Adrenal gland (tissue), 12 donors: ENCODE results near the gene S100A6. TPM values are rescaled to one million over a fixed set of nuclear protein-coding genes. Genes with fewer than 3 reads are reported as not detected.

Source experiments
- DNase-seq, 7 donors: peaks; one replicate each; pipeline ENCODE4 v3.0.0-alpha.2; 2019 to 2020
- H3K27ac ChIP-seq, 5 donors: fragments of 200-600 bp; sonication (generic) in 4 of 5; 1 replicate in 3 of 5; 2 replicates in 2 of 5; pipeline versions ENCODE4 v1.5.1 to v1.8.0; 2016 to 2020; ENCODE audit warnings: mild to moderate bottlenecking in 1 of 5
- H3K27me3 ChIP-seq: fragments of 200-600 bp; 2 replicates; pipeline ENCODE4 v1.8.0; 2021
- H3K36me3 ChIP-seq, 2 donors: fragments of 200-600 bp; replicated peaks in 1 of 2; 1 replicate in 1 of 2; 2 replicates in 1 of 2; pipeline versions ENCODE4 v1.5.1 to v1.8.0; 2018 to 2022
- H3K4me1 ChIP-seq, 2 donors: fragments of 200-600 bp; replicated peaks in 1 of 2; 1 replicate in 1 of 2; 2 replicates in 1 of 2; pipeline versions ENCODE4 v1.5.1 to v1.8.0; 2018 to 2021
- H3K4me3 ChIP-seq, 4 donors: fragments of 200-600 bp; sonication (generic) in 3 of 4; one replicate each; pipeline ENCODE4 v1.5.1; 2016 to 2018
- H3K9me3 ChIP-seq, 3 donors: fragments of 200-600 bp; sonication (generic) in 1 of 3; replicated peaks in 1 of 3; 1 replicate in 2 of 3; 2 replicates in 1 of 3; pipeline versions ENCODE4 v1.5.1 to v1.8.0; 2016 to 2021
- POLR2A ChIP-seq, 2 donors: fragments of 450-650 bp; IDR thresholded peaks; one replicate each; pipeline ENCODE4 v1.6.1; 2017; ENCODE audit warnings: antibody characterized with exemption in 2 of 2, mild to moderate bottlenecking in 2 of 2, moderate library complexity in 1 of 2
- WGBS, 4 donors: extraction: QIAGEN DNeasy Blood & Tissue Kit in 2 of 4; methylation state at CpG; one replicate each; pipeline versions ENCODE4 v1.1.5 to v1.1.7; 2013 to 2017; 5-methylcytosine and 5-hydroxymethylcytosine counted together
- intact Hi-C, 2 donors: fragments of 100-400 bp; cut with DNase I; formaldehyde crosslinking; loops; one replicate each; pipeline versions ENCODE4 v1.14.1 to v1.15.0; 2022 to 2023
- polyA plus RNA-seq, 3 donors: library from polyadenylated mRNA; stranded (reverse); fragments of 200-250 nt in 2 of 3; fragments of 350-450 nt in 1 of 3; fragmentation: Illumina TruSeq in 1 of 3; extraction: RNeasy Lipid Tissue Mini Kit (QIAGEN cat#74804) in 1 of 3; gene quantifications; one replicate each; pipeline ENCODE4 v1.2.3, GENCODE V29; 2013 to 2014
- total RNA-seq, 9 donors: library from RNA; depleted of rRNA in 4 of 9; stranded (reverse); fragments of >200 nt in 4 of 9; fragments of 120-200 nt in 1 of 9; fragmentation: NEBNext Ultra II Directional in 1 of 9; extraction: Animal tissue kit (Norgen Biotek cat#: 25700) in 1 of 9; gene quantifications; one replicate each; pipeline versions ENCODE4 v1.1.0 to v1.2.4, GENCODE V29; 2013 to 2023
- TF ChIP-seq, protein P1 (sequence below), 6 experiments: fragments of 450-650 bp in 4 of 6; fragments of 200-600 bp in 2 of 6; sonication (generic) in 1 of 6; IDR thresholded peaks; 1 replicate in 5 of 6; 2 replicates in 1 of 6; pipeline versions ENCODE4 v1.5.1 to v1.8.0; 2016 to 2021; ENCODE audit warnings: antibody characterized with exemption in 6 of 6, mild to moderate bottlenecking in 2 of 6, moderate library complexity in 1 of 6
- donor health status: healthy with polysubstance abuse.
- donor health status: Bipolar disorder and iron deficiency.
- donor health status: DM: yes; HTN: yes; CAD: no.
- donor health status: DM: no; HTN: no; CAD: no.
- donor health status: DM: no; HTN: no; CAD: no.
- donor health status: DM: yes; HTN: yes; CAD: no.

S100A6 gene
- total and polyA plus RNA-seq, 12 donors = 39.4 to 4,129 (median 372) TPM

DNA sequence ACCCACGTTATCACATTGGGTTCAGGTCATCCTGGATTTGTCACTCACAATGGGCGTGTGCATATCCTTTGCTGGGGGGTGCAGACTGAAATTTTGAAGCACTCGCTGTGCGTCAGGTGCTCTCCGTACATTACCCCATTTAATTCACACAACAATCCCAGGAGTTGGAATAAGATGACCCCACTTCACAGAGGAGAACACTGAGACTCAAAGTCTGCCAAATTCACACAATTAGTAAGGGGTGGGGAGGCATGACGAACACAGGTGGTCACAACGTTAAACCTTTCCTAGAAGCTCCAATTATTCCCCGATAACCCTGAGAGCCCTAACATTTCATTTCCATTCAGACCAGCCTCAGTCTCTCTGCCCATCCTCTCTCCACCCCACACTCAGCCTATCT is 33.7 kb upstream of the S100A6 start:
- WGBS, 4 donors = 67 to 76% (median 73%) methylated on average over 8 of the region's 8 CpGs
- Histone ChIP-seq H3K27me3 (no peaks in the 10 kb centered on the region), H3K9me3 (no peaks in the 10 kb centered on the region), H3K4me1 (peaks cover 33 to 44% of the 10 kb centered on the region in 2 donors), H3K27ac (no peak overlapping the region), H3K36me3 (no peaks in the 10 kb centered on the region), H3K4me3 (no peak overlapping the region)
- TF ChIP-seq, protein P1, sequence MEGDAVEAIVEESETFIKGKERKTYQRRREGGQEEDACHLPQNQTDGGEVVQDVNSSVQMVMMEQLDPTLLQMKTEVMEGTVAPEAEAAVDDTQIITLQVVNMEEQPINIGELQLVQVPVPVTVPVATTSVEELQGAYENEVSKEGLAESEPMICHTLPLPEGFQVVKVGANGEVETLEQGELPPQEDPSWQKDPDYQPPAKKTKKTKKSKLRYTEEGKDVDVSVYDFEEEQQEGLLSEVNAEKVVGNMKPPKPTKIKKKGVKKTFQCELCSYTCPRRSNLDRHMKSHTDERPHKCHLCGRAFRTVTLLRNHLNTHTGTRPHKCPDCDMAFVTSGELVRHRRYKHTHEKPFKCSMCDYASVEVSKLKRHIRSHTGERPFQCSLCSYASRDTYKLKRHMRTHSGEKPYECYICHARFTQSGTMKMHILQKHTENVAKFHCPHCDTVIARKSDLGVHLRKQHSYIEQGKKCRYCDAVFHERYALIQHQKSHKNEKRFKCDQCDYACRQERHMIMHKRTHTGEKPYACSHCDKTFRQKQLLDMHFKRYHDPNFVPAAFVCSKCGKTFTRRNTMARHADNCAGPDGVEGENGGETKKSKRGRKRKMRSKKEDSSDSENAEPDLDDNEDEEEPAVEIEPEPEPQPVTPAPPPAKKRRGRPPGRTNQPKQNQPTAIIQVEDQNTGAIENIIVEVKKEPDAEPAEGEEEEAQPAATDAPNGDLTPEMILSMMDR (IDR thresholded peaks at IDR 0.05) = no peak
- TF ChIP-seq POLR2A (IDR thresholded peaks at IDR 0.05) = no peak
- DNase-seq = no peak
- intact Hi-C loops = loop anchor here (2.0 to 5.0 kb wide), 3 partner anchors 37 to 61 kb away; no protein-coding TSS in a partner anchor

DNA sequence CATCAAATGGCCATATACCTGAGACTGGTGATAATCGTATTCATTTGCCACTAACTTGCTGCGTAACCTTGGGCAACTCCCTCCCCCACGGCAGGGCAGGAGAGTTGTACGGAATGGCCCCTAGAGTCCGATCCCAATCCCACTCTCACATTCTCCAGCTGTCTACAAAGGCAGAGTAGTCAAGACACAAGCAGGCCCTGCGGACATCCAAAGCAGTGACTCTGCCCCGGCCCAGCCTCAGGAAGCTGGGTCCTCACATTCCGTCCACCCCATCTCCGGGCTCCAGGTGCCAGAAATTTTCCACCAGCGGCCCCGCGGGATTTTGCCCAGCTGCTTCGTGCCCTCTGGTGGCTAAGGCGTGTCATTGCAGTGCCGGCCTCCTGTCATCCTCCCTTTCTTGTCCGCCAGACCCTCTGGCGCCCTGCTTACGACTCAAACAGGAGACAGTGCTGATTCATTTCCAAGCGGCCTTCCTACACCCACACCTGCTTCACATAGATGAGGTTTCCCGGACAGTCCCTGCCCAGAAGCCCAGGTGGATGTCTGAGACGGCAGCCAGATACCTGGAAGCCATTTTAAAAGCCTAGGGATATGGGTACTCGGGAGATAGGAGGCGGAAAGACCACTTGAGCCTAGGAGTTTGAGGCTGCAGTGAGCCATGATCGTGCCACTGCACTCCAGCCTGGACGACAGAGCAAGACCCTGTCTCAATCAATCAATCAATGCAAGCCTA is 32.7 kb upstream of the S100A6 start:
- WGBS, 4 donors = 9 to 13% (median 10%) methylated on average over 12 to 25 of the region's 25 CpGs
- Histone ChIP-seq H3K4me1 (peaks cover 33 to 44% of the 10 kb centered on the region in 2 donors), H3K9me3 (no peaks in the 10 kb centered on the region), H3K27ac (peak overlapping the region in 3 of 5 donors; percentile 40 to 69 (median 64)), H3K36me3 (no peaks in the 10 kb centered on the region), H3K27me3 (no peaks in the 10 kb centered on the region), H3K4me3 (peak overlapping the region in 1 of 4 donors; percentile 3)
- DNase-seq = peak; percentile 84 to 96 (median 92)
- intact Hi-C loops = loop anchor here (2.0 to 5.0 kb wide), 3 partner anchors 36 to 60 kb away; no protein-coding TSS in a partner anchor
- TF ChIP-seq, protein P1 (IDR thresholded peaks at IDR 0.05) = peak; percentile 99 to 100 (median 99)
- TF ChIP-seq POLR2A (IDR thresholded peaks at IDR 0.05) = no peak

DNA sequence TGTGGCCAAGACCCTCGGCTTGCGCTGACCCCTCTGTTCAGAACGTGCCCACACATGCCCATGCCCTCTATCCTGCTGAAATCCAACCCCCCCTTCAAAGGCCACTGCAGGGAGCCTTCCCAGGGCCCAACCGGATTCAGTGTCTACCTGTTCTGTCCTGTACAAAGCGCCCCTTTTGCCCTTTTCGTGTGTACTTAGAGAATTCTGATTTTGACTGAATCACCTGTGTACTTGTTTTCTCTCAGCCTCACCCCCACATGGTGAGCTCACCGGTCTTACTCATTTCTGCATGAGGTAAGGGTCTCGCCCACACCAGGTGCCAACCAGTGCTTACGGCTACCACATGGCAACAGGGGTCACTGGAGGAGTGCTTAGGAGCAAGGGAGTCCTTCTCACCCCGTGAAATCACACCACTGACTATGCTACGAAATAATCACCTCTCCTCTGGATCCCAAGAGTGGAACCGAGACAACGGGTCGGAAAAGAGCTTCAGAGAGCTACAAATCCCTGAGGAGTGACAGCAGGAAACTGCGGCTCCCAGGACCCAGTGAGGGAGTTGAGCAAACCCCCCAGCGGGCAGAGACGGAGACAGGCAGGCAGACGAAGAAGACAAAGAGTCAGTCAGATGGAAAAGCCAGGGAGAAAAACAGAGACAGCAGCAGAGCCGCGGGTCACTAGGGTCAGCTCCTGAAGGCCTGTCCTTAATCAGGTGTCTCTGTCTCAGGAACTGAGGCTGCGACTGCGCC is 32.0 kb upstream of the S100A6 start:
- H3K27ac ChIP-seq = peak overlapping the region in 3 of 5 donors; percentile 40 to 90 (median 69)
- intact Hi-C loops = loop anchor here (2.0 to 5.0 kb wide), 4 partner anchors 35 to 59 kb away; no protein-coding TSS in a partner anchor
- TF ChIP-seq POLR2A (IDR thresholded peaks at IDR 0.05) = no peak
- TF ChIP-seq, protein P1 (IDR thresholded peaks at IDR 0.05) = no peak
- H3K4me1 ChIP-seq = peaks cover 29 to 38% of the 10 kb centered on the region in 2 donors
- DNase-seq = peak in 1 of 7 donors; percentile 21
- WGBS, 4 donors = 80 to 87% (median 84%) methylated on average over 18 to 22 of the region's 22 CpGs
- H3K27me3 ChIP-seq = no peaks in the 10 kb centered on the region
- no peaks in the 10 kb centered on the region for H3K36me3 ChIP-seq
- no peak overlapping the region for H3K4me3 ChIP-seq
- H3K9me3 ChIP-seq = no peaks in the 10 kb centered on the region
